ENCODE results near the gene CCDC142. TPM values are rescaled to one million over a fixed set of nuclear protein-coding genes. Genes with fewer than 3 reads are reported as not detected.

CCDC142 gene
- total RNA-seq, 1 donor from 2014 or later: 9.5 TPM

DNA sequence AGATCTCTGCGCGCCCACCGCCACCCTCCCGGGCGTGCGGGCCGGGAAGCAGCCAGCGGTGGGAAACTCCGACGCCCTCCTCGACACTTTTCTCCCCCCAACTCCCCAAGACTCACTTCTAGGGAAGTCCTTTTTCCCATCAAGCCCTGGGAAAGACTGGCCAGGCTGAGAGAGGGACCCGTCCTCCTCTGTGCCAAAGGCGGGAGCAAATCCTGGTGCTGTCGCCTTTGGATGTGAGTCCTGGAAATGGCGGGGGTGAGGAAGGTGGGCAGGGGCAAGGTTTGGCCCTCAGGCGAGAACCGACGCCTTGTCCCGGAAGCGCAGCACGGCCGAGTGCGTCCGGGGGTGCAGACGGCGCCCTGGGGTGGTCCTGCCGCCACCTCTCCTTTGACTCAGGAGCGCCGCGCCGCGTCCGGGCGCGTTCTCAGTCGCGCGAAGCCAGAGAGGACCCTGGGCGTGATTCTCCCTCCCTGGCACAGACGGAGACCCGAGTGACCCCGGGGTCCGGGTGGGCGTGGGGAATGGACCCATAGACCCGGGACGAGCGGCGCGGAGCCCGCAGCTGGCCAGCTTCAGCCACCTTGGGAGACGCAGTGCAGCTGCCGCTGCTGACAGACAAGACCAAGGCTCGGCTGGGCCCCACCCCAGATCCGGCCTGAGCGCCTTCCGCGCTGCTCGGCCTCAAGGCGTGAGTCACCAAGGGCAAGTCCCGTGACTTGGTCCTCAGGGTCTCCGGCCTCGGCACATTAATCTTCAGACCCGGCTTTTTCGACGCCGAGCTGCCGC lies 20.1 kb upstream of the CCDC142 start:
- peak overlapping the region; percentile 47 for H3K4me3 ChIP-seq (ENCODE audit: low read depth, low read length)
- H3K36me3 ChIP-seq (ENCODE audit: control insufficient read depth, insufficient read depth, low read length): no peaks in the 10 kb centered on the region
- TF ChIP-seq, protein P1, sequence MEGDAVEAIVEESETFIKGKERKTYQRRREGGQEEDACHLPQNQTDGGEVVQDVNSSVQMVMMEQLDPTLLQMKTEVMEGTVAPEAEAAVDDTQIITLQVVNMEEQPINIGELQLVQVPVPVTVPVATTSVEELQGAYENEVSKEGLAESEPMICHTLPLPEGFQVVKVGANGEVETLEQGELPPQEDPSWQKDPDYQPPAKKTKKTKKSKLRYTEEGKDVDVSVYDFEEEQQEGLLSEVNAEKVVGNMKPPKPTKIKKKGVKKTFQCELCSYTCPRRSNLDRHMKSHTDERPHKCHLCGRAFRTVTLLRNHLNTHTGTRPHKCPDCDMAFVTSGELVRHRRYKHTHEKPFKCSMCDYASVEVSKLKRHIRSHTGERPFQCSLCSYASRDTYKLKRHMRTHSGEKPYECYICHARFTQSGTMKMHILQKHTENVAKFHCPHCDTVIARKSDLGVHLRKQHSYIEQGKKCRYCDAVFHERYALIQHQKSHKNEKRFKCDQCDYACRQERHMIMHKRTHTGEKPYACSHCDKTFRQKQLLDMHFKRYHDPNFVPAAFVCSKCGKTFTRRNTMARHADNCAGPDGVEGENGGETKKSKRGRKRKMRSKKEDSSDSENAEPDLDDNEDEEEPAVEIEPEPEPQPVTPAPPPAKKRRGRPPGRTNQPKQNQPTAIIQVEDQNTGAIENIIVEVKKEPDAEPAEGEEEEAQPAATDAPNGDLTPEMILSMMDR (IDR thresholded peaks at IDR 0.05; ENCODE audit: insufficient read depth, low read length, poor library complexity, severe bottlenecking): peak; percentile 42
- peak; percentile 58 for DNase-seq (ENCODE audit: low read depth)
- peaks cover 43% of the 10 kb centered on the region for H3K27me3 ChIP-seq (ENCODE audit: control insufficient read depth, insufficient read depth, low read length)

- DNase-seq (ENCODE audit: low read depth): no peak
- Histone ChIP-seq H3K4me3 (ENCODE audit: low read depth, low read length) (peak overlapping the region; percentile 47), H3K36me3 (ENCODE audit: control insufficient read depth, insufficient read depth, low read length) (no peaks in the 10 kb centered on the region), H3K27me3 (ENCODE audit: control insufficient read depth, insufficient read depth, low read length) (peaks cover 48% of the 10 kb centered on the region)
- TF ChIP-seq, protein P1 (IDR thresholded peaks at IDR 0.05; ENCODE audit: insufficient read depth, low read length, poor library complexity, severe bottlenecking): no peak
Observed at GRCh38 chr2:74502147-74502719, 19.4 kb upstream of the CCDC142 start.

GRCh38 chr2:74501335-74502071 lies 18.7 kb upstream of the CCDC142 start:
- no peaks in the 10 kb centered on the region for H3K36me3 ChIP-seq (ENCODE audit: control insufficient read depth, insufficient read depth, low read length)
- no peak for DNase-seq (ENCODE audit: low read depth)
- TF ChIP-seq, protein P1 (IDR thresholded peaks at IDR 0.05; ENCODE audit: insufficient read depth, low read length, poor library complexity, severe bottlenecking): no peak
- no peak overlapping the region for H3K4me3 ChIP-seq (ENCODE audit: low read depth, low read length)
- H3K27me3 ChIP-seq (ENCODE audit: control insufficient read depth, insufficient read depth, low read length): peaks cover 48% of the 10 kb centered on the region

DNA sequence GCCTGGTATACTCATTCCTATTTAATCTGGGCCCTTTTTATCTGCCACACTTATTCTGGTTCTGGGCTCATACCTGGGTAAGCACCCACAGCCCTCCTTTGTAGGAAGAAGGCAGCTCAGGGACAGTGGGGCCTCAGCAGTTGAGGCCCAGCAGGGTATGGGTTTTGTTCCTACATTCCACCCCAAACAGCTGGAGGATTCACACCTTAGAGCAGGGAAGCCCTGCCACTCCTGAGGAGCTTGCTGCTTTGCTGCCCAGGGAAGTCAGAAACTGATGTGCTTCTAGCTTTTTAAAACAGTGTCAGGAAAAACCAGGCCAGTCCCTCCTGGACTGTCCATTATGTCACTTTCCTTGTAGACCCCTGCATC lies 17.8 kb upstream of the CCDC142 start:
- Histone ChIP-seq H3K4me3 (ENCODE audit: low read depth, low read length) (no peak overlapping the region), H3K36me3 (ENCODE audit: control insufficient read depth, insufficient read depth, low read length) (no peaks in the 10 kb centered on the region), H3K27me3 (ENCODE audit: control insufficient read depth, insufficient read depth, low read length) (peaks cover 48% of the 10 kb centered on the region)
- no peak for DNase-seq (ENCODE audit: low read depth)
- TF ChIP-seq, protein P1 (IDR thresholded peaks at IDR 0.05; ENCODE audit: insufficient read depth, low read length, poor library complexity, severe bottlenecking): no peak

DNA sequence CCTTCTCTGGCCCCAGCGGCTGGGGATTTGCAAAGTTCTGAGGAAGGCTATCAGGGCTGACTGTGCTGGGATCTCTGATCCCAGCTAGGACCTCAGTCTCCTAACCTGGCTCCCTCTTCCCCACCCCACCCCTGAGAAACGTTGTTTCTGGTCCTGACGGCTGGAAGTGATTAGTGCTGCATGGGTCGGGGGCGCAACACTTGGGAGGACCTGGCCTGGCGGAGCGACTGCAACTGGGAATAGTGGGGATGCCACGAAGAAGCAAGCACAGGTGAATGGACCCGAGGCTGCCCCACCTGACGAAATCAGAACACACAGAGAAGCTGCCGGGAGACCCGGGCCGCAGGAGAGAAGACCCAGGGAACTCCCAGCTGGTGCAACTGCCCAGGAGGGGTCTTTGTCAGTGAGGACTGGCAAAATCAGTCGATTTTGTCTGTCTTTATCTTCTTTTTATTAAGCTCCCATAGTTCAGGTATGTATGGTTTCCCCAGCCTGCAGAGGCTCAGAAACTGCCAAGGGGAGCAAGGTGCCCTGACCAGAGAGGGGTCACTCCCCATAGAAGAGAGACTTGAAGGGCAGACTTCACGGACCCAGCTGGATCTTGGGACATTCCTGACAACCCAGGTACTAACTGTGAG lies 17.3 kb upstream of the CCDC142 start:
- peak overlapping the region; percentile 18 for H3K4me3 ChIP-seq (ENCODE audit: low read depth, low read length)
- DNase-seq (ENCODE audit: low read depth): no peak
- TF ChIP-seq, protein P1 (IDR thresholded peaks at IDR 0.05; ENCODE audit: insufficient read depth, low read length, poor library complexity, severe bottlenecking): no peak
- peaks cover 48% of the 10 kb centered on the region for H3K27me3 ChIP-seq (ENCODE audit: control insufficient read depth, insufficient read depth, low read length)
- H3K36me3 ChIP-seq (ENCODE audit: control insufficient read depth, insufficient read depth, low read length): no peaks in the 10 kb centered on the region

All from kidney epithelial cell (primary cell).